A673 (cell line): ENCODE results near the gene SNED1.

ENCODE experiments used
- EZH2 ChIP-seq: fragments of 200-600 bp; sonication (generic); IDR thresholded peaks from 2 replicates; pipeline ENCODE4 v1.6.1; 2017; ENCODE audit warnings: borderline replicate concordance, low read depth, mild to moderate bottlenecking, mixed read lengths, antibody characterized with exemption, low read length; ENCODE audit not compliant: poor library complexity, severe bottlenecking
- TF ChIP-seq, protein P1 (sequence below): fragments of 300-800, 200-600 bp; sonication (generic); conservative IDR thresholded peaks from 2 replicates; pipeline ENCODE4 v1.5.1; 2017; ENCODE audit warnings: low read depth, mild to moderate bottlenecking, antibody characterized with exemption, low read length, moderate library complexity, mixed read lengths

DNA sequence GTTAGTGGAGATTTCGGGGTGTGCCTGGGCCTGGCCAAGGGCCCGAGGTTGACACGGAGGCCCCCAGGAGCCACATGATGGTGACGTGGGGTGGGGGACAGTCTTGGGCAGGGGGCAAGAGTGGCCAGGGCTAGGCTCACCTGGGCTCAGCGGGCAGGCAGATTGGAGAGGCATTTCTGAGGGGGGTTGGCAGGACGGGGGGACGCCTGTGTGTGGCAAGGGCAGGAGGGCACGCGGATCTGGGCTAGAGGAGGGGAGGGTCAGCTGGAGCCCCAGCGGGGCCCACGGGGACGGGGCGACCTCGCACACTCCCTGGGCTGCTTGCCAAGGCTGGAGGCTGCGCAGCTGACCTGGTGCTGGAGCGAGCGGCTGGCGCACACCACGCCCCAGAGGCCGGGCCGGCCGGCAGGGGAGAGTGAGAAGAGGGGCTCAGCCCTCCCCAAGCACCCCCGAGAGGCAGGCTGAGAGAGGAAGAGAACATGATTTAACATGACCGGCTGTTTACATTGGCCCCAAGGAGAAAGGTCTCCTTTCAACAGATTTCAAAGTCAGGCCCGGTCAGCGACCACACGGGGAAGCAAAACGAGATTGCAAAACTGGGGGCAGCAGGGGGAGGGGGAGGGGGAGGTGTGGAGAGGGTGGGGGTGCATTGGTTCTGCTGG lies 38.0 kb upstream of the SNED1 start:
- TF ChIP-seq, protein P1, sequence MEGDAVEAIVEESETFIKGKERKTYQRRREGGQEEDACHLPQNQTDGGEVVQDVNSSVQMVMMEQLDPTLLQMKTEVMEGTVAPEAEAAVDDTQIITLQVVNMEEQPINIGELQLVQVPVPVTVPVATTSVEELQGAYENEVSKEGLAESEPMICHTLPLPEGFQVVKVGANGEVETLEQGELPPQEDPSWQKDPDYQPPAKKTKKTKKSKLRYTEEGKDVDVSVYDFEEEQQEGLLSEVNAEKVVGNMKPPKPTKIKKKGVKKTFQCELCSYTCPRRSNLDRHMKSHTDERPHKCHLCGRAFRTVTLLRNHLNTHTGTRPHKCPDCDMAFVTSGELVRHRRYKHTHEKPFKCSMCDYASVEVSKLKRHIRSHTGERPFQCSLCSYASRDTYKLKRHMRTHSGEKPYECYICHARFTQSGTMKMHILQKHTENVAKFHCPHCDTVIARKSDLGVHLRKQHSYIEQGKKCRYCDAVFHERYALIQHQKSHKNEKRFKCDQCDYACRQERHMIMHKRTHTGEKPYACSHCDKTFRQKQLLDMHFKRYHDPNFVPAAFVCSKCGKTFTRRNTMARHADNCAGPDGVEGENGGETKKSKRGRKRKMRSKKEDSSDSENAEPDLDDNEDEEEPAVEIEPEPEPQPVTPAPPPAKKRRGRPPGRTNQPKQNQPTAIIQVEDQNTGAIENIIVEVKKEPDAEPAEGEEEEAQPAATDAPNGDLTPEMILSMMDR = no peak
- TF ChIP-seq EZH2 = no peak
